KOPT-K1 (cell line): Measurements from ENCODE around the gene PROCA1.
A peak's percentile ranks its signal among the peaks of the same experiment; 100 is the strongest.

Source experiments
- H3K27ac ChIP-seq: fragments of 200-600 bp; sonication (generic); 2 replicates; pipeline ENCODE4 v1.5.1; 2016; ENCODE audit warnings: antibody characterized with exemption, mild to moderate bottlenecking, low read depth, low read length; ENCODE audit not compliant: poor library complexity, severe bottlenecking
- H3K36me3 ChIP-seq: fragments of 200-600 bp; sonication (generic); 2 replicates; pipeline ENCODE4 v1.5.1; 2017; ENCODE audit warnings: antibody characterized with exemption, mild to moderate bottlenecking, low read length, moderate library complexity; ENCODE audit not compliant: insufficient read depth
- H3K9me3 ChIP-seq: fragments of 200-600 bp; sonication (generic); 2 replicates; pipeline ENCODE4 v1.5.1; 2017; ENCODE audit warnings: antibody characterized with exemption, low read length, mild to moderate bottlenecking; ENCODE audit not compliant: insufficient read depth, poor library complexity, severe bottlenecking

PROCA1 gene, protein sequence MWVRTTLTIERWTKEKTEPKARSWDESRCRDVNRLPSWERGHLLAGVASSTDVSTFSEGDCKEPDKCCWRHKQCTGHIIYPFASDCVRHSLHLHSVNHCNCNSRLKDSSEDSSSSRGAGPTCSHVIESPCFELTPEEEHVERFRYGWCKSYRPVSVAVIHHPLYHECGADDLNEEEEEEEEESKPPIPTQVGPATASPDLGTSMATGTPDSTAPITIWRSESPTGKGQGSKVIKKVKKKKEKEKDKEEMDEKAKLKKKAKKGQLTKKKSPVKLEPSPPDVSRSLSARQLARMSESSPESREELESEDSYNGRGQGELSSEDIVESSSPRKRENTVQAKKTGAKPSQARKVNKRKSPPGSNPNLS

DNA sequence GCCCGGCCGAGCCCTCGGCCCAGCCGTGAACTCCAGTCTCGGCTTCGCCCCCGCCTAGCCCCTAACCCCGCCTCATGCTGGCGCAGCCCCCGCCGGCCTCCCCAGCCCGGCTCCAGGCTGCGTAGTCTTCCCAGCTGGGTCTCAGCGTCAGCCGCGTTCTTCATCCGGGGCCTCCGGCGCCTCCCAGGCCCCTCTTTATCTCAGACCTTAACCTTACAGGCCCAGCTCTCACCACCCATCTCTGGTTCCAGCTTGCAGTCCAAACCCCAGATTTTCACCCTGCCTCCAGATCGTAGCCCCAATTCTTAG, at the start of gene PROCA1:
Gene PROCA1 (minus strand): TSS at position 166 of the 309 bp plus-strand sequence. CDS start 228 bp downstream, outside the sequence.
- Histone ChIP-seq H3K27ac (peak within 1 kb of the TSS; percentile 87), H3K36me3 (no peaks in the 10 kb centered on the region), H3K9me3 (no peaks in the 10 kb centered on the region)

DNA sequence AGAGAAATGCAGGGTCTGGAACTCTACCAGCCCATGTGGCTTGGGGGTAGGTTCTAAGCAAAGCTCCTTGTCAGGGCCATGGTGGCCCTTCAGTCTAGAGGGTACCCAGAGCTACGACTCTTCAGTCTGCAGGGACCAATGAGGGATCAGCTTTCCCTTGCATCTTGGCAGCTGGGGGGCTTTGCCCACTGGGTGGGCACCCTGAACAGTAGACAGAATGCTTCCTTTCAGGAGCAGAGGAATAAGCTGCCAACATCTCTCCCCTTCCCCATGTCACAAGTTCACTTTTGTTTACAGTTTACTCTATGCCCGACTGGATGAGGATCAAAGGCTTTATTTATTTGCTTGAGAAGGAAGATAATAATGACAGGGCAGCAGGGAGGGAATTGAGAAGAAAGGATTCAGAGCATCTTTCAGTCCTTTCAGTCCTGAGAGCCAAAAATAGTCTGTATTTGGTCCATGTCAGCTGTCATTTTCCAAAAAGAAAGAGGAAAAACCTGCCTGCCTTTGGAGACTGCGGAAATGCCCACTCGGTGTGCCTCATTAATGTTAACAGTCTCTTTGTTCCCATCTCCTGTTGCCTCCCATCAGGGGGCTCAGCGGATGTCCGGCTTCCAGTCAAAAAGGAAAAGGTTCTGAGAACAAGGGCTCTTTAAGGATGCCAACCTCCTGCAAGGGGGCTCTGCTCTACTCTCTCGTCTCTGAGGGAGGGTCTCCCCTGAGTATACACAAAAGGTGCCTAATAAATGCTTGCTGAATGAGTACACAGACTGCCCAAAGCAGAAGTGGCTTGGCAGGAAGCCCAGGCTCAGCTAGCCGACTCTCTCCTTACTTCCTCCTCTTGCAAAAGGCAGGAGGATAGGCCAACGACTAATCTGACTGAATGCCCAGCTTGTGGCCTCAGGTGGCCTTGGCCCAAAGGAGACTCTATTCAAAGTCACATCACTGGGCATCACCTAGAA, 49.2 kb upstream of the PROCA1 start:
- H3K9me3 ChIP-seq, result no peaks in the 10 kb centered on the region
- no peak overlapping the region for H3K27ac ChIP-seq
- H3K36me3 ChIP-seq, result peaks cover 75% of the 10 kb centered on the region

DNA sequence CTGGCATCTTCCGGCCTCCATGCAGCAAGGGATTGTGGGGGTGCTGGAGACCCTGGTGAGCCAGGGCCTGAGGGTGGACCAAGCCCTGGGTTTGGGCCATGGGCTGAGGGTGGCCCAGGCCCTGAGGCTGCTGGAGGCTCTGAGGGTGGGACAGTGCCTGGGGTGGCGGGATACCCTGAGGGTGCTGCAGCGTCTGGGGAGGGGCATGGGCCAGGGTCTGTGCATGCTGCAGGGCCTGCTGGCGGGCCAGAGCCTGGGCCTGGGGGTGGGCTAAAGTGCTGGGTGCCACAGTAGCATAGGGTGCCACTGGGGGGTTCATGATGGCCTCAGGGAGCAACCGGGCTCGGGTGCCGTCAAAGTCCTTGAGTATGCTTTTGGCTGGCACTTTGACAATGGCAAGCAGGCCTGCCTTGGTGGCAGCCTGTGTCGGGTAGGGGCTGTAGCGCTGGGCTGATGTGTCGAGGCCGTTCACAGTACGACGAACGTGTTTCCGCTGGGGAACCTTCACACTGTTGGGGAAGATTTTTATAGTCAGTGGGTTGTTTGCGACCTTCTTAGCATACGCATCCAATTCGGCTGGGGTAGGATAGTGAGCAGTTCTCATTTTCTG, 47.7 kb upstream of the PROCA1 start:
- no peak overlapping the region for H3K27ac ChIP-seq
- no peaks in the 10 kb centered on the region for H3K9me3 ChIP-seq
- H3K36me3 ChIP-seq, result peaks cover 69% of the 10 kb centered on the region

DNA sequence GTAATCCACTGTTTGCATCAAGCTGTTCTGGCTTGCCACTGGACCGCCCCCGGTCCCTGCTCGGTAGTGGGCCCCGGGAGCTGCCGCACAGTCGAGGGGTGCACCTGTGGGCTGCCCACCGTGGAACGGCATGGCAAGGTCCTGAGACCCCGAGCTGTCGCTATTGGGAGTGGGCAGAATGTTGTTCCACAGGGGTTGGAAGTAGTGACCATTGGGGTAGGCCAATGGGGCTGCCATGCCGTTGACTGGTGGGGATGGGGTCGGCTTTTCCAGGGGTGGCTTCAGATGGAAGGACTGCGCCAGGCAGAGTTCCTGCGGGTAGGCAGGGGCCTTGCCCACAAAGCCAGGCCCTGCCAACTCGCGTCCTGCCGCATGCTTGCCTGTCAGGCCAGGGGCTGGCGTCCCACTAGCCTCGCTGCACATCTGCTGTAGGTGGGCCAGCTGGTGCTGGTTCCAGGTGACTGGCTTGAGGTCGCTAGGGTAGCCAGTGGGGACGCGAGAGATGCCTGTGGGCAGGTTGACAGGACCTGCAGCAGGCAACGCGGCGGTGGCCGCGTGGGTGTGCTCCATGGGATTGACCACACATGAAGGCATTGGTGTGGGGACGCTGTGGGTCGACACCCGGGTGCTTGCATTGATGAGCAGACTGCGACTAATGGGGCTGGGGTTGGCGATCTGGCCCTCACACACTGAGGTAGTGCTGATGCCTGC, 46.9 kb upstream of the PROCA1 start:
- H3K9me3 ChIP-seq, result no peaks in the 10 kb centered on the region
- H3K27ac ChIP-seq, result no peak overlapping the region
- peaks cover 69% of the 10 kb centered on the region for H3K36me3 ChIP-seq

DNA sequence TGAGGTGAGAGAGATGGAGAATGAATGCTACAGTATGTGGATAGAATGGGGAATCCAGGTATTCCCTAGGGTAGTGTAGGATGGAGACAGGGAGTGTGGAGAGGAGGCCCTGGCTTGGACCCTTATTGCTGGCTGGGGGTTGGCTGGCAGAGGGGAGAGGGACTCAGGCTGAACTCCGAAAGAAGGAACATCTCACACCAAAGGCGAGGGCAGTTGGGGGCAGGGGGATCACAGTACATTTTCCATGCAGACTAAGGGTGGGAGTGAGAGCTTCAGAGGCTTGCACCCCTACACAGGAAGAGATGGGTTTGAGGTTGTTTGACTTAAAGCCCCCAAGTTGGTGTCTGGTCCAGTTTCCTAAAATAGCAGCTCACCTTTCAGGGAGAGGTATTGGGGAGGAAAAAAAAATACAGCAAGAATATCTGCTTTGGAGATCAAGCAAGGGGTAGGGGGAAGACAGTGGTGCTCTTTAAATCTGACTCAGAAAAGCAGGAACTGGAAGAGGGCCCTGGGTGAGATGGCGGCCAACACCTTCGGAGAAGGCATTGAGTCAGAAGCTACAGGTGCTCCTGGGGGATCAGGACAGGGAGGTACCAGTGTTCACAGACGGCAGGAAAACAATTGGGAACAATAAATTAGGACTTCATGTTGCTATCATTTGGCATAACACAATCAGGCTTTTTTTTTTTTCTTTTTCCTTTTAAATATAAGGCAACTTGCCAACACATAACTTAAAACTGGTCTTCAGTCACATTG, 44.5 kb upstream of the PROCA1 start:
- Histone ChIP-seq H3K9me3 (no peaks in the 10 kb centered on the region), H3K27ac (no peak overlapping the region), H3K36me3 (peaks cover 62% of the 10 kb centered on the region)

DNA sequence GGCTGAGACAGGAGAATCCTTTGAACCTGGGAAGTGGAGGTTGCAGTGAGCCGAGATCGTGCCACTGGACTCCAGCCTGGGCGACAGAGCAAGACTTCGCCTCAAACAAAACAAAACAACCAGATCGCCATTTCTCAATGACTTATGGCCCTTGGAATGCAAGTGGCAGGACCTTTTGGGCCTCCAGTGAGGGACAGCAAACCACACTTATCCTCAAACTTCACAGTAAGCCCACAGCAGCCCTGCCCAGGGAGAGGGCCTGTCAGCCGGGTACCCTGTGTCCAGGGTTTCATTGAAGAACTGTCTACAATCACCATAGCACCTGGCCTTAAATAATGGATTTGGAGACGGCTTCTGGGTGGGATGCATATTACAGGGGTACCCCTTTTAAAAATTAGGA, 43.8 kb upstream of the PROCA1 start:
- Histone ChIP-seq H3K36me3 (peaks cover 60% of the 10 kb centered on the region), H3K9me3 (no peaks in the 10 kb centered on the region), H3K27ac (no peak overlapping the region)

DNA sequence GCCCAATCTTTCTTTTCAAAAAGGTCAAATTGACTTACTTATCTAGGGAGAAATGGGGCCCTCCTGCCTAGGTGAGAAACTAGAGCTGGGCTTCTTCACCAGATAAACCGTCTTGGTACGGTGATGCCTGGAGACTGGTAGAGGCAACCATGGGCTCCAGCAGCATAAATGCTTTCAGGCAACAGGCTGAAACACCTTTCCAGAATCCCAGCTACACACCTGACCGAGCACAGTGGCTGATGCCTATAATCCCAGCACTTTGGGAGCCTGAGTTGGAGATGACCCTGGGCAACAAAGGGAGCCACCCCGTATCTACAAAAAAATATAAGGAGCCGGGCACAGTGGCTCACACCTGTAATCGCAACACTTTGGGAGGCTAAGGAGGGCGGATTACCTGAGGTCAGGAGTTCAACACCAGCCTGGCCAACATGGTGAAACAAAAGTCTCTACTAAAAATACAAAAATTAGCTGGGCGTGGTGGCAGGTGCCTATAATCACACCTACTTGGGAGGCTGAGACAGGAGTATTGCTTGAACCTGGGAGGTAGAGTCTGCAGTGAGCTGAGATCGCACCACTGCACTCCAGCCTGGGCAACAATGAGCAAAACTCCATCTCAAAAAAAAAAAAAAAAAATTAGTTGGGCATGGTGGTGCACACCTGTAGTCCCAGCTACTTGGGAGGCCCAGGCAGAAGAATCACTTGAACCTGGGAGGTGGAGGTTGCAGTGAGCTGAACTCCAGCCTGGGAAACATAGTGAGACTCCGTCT, 40.1 kb upstream of the PROCA1 start:
- Histone ChIP-seq H3K36me3 (peaks cover 62% of the 10 kb centered on the region), H3K27ac (no peak overlapping the region), H3K9me3 (no peaks in the 10 kb centered on the region)

DNA sequence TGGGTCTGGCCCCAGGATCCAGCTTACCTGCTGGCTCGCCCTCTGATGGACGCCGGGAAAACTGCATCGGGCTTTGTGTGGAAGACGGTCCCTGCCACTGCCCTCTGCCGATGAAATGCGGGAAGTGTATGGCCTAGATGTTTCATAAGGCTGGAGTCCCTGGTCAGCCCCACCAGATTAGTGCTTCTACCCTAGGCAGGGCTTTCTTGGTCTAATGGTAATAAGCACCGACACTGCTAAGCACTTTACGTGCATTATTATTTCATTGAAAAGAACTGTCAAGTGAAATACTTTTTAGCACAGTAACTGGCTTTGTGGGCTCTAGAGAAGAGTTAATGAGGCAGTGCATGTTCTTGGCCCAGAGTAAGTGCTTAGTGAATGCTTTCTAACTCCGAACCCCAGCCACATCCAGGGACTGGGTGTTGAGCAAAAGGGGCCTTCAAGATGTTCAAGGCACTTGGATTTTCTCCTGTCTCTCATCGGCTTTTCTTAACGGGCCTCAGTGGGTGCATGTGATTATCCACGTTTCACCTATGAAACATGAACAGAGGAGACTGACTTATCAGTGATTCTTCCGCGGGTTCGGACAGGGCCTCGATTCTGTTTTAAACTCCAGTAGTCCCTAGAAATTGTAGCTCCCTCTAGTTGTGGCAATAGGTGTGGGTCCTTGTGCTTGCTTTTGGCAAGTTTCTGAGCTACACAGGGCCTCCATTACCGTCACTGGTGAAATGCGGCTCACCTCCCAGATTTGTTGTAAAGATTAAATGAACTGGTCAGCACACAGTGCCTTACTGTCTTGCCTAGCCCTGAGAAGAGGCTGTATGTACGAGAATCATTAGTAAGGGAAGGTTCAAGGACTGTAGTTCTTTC, 38.7 kb upstream of the PROCA1 start:
- Histone ChIP-seq H3K27ac (no peak overlapping the region), H3K9me3 (no peaks in the 10 kb centered on the region), H3K36me3 (peaks cover 59% of the 10 kb centered on the region)

DNA sequence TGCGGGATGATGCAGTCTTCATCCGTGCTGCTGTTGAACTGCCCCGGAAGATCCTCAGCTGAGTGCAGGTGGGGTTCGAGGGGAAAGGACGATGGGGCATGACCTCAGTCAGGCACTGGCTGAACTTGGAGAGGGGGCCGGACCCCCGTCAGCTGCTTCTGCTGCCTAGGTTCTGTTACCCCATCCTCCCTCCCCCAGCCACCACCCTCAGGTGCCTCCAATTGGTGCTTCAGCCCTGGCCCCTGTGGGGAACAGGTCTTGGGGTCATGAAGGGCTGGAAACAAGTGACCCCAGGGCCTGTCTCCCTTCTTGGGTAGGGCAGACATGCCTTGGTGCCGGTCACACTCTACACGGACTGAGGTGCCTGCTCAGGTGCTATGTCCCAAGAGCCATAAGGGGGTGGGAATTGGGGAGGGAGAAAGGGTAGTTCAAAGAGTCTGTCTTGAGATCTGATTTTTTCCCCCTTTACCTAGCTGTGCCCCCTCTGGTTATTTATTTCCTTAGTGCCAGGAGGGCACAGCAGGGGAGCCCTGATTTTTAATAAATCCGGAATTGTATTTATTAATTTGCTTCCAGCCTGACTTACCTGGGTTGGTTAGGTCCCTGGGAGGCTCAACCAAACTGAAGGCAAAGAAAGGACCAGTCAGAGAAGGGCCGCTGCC, 38.0 kb upstream of the PROCA1 start:
- Histone ChIP-seq H3K36me3 (peaks cover 58% of the 10 kb centered on the region), H3K9me3 (no peaks in the 10 kb centered on the region), H3K27ac (no peak overlapping the region)

DNA sequence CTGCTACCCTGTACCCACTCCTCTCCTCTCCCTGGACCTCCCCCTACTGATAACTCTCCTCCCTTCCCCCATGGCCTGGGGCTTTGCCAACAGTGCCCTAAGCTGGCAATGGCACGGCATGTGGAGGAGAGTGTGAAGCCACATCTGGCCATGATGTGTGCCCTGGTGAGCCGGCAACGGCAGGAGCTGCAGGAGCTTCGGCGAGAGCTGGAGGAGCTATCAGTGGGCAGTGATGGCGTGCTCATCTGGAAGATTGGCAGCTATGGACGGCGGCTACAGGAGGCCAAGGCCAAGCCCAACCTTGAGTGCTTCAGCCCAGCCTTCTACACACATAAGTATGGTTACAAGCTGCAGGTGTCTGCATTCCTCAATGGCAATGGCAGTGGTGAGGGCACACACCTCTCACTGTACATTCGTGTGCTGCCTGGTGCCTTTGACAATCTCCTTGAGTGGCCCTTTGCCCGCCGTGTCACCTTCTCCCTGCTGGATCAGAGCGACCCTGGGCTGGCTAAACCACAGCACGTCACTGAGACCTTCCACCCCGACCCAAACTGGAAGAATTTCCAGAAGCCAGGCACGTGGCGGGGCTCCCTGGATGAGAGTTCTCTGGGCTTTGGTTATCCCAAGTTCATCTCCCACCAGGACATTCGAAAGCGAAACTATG, 37.3 kb upstream of the PROCA1 start:
- H3K27ac ChIP-seq, result no peak overlapping the region
- H3K36me3 ChIP-seq, result peaks cover 58% of the 10 kb centered on the region

DNA sequence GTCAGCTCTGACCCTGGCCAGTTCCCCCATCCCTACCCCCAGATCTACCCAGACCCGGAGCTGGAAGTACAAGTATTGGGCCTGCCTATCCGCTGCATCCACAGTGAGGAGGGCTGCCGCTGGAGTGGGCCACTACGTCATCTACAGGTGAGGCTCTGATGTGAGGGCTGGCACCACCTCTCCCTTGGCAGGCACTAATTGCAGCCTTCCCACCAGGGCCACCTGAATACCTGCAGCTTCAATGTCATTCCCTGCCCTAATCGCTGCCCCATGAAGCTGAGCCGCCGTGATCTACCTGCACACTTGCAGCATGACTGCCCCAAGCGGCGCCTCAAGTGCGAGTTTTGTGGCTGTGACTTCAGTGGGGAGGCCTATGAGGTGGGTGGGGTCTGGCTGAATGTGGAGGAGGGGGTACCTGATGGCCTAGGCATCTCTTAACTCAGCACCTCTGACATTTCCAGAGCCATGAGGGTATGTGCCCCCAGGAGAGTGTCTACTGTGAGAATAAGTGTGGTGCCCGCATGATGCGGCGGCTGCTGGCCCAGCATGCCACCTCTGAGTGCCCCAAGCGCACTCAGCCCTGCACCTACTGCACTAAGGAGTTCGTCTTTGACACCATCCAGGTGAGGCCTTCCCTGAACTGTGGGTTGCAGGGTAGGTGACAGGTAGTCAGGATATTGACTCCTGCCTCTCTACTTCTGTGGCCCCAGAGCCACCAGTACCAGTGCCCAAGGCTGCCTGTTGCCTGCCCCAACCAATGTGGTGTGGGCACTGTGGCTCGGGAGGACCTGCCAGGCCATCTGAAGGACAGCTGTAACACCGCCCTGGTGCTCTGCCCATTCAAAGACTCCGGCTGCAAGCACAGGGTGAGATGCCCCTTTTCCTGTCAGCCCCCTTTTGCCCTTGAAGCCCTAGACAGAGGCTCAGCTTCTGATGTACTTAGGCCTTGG, 36.4 kb upstream of the PROCA1 start:
- no peak overlapping the region for H3K27ac ChIP-seq

More for the DNA sequence above, 37.3 kb upstream of the PROCA1 start:
- H3K9me3 ChIP-seq, result no peaks in the 10 kb centered on the region

More for the DNA sequence above, 36.4 kb upstream of the PROCA1 start:
- Histone ChIP-seq H3K36me3 (peaks cover 58% of the 10 kb centered on the region), H3K9me3 (no peaks in the 10 kb centered on the region)
